GM21390 (cell line): ENCODE data around the gene ZCWPW2.

ENCODE experiments used
- ATAC-seq: cut with Tn5 transposase; IDR thresholded peaks from one replicate; pipeline ENCODE4 v1.9.1; 2021; ENCODE audit not compliant: unreplicated experiment

The ZCWPW2 gene

GRCh38 chr3:28376424-28376823, 27.9 kb downstream of the ZCWPW2 start:
- no peak for ATAC-seq

GRCh38 chr3:28386049-28386448, 37.5 kb downstream of the ZCWPW2 start:
- no peak for ATAC-seq

- no peak for ATAC-seq
These were observed 40.5 kb downstream of the ZCWPW2 start for GRCh38 chr3:28388978-28389377.

GRCh38 chr3:28399206-28399605, 50.7 kb downstream of the ZCWPW2 start:
- ATAC-seq = no peak

- no peak for ATAC-seq
These were observed 57.7 kb downstream of the ZCWPW2 start for GRCh38 chr3:28406241-28406640.

GRCh38 chr3:28449398-28449797, 100.9 kb downstream of the ZCWPW2 start:
- ATAC-seq = no peak

- no peak for ATAC-seq
These were observed 114.3 kb downstream of the ZCWPW2 start for GRCh38 chr3:28462866-28463265.

GRCh38 chr3:28467414-28467813, 118.9 kb downstream of the ZCWPW2 start:
- ATAC-seq = no peak

- peak; percentile 76 for ATAC-seq
These were observed 127.7 kb downstream of the ZCWPW2 start for GRCh38 chr3:28476194-28476593.

- no peak for ATAC-seq
These were observed 128.2 kb downstream of the ZCWPW2 start for GRCh38 chr3:28476764-28477163.

GRCh38 chr3:28485164-28485563, 136.6 kb downstream of the ZCWPW2 start:
- ATAC-seq = no peak

GRCh38 chr3:28495301-28495700, 146.8 kb downstream of the ZCWPW2 start:
- ATAC-seq = no peak

GRCh38 chr3:28502397-28502937, 153.9 kb downstream of the ZCWPW2 start:
- no peak for ATAC-seq

GRCh38 chr3:28504976-28505375, 156.5 kb downstream of the ZCWPW2 start:
- no peak for ATAC-seq

- ATAC-seq = no peak
These were observed 173.1 kb downstream of the ZCWPW2 start for GRCh38 chr3:28521663-28522062.

- no peak for ATAC-seq
These were observed 193.8 kb downstream of the ZCWPW2 start for GRCh38 chr3:28542351-28542750.

- no peak for ATAC-seq
These were observed 195.7 kb downstream of the ZCWPW2 start for GRCh38 chr3:28544236-28544635.

- no peak for ATAC-seq
These were observed 196.3 kb downstream of the ZCWPW2 start for GRCh38 chr3:28544831-28545230.

GRCh38 chr3:28547677-28548076, 199.2 kb downstream of the ZCWPW2 start:
- no peak for ATAC-seq

GRCh38 chr3:28553175-28553574, 204.7 kb downstream of the ZCWPW2 start:
- ATAC-seq = no peak

GRCh38 chr3:28556195-28556594, 207.7 kb downstream of the ZCWPW2 start:
- ATAC-seq = no peak

GRCh38 chr3:28564211-28564610, 215.7 kb downstream of the ZCWPW2 start:
- no peak for ATAC-seq

- no peak for ATAC-seq
These were observed 220.8 kb downstream of the ZCWPW2 start for GRCh38 chr3:28569357-28569756.

- no peak for ATAC-seq
These were observed 225.5 kb downstream of the ZCWPW2 start for GRCh38 chr3:28574036-28574435.
